Epithelial cell of esophagus (primary cell): ENCODE measurements around the gene PPT1.

Experiments used
- DNase-seq: peaks from one replicate; pipeline ENCODE4 v3.0.0; 2010; ENCODE audit warnings: low read depth
- H3K4me3 ChIP-seq: 2 replicates; pipeline ENCODE4 v1.5.1; 2011; ENCODE audit warnings: mild to moderate bottlenecking, low read length, control low read depth
- TF ChIP-seq, protein P1 (sequence below): IDR thresholded peaks from 2 replicates; pipeline ENCODE4 v1.5.1; 2011; ENCODE audit warnings: low read depth, mild to moderate bottlenecking, low read length, control low read depth, inconsistent platforms; ENCODE audit not compliant: insufficient read depth; ENCODE audit errors: missing control alignments

Gene PPT1

DNA sequence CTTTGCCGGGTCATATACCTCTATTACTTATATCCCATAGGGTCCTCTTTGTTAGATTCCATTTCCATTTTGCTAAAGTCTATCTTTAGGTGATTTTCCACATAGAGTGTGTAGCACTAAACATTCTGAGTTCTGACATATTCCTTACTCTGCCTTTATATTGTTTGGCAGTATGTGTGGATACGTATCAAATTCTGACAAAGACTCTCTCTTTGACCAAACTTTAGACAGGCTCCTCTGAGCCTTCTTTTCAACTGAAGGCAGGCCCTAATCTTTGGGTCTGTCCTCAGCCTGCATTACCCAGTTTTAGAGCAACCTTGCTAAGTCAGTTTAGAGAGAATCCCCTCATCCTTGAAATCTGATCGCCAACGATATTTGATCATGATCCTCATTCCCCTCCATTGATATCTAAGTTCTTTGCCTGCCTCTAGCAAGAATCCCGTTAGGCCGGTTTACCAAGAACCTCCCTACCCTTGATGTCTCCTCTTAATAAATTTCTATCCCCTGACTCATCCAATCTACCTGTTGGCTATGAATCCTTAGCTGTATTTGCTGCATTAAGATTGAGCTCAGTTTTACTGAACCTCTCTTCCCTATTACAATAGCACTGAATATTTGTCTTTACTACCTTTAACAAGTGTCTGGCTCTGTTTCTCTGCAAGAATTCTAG is 10.4 kb upstream of the PPT1 start:
- no peak overlapping the region for H3K4me3 ChIP-seq

DNA sequence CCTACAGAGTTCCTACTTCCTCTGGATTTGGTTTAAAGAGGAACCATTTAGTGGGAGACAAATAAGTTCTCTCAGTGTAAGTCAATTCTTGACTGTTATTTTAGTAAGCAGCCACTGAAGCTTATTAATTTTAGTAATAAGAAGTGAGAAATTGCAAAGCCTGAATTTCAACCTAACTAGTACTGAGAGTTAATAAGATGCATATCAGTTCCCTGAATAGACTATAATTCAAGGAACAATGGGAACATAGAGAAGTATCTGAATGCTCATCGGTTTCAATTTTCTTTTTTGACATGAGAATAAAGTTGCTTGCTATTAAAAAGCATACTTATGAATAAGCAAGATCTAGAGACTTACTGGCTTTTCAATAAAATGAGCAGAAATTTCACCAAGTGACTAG is 8.0 kb upstream of the PPT1 start:
- H3K4me3 ChIP-seq = no peak overlapping the region
- no peak for DNase-seq
- TF ChIP-seq, protein P1, sequence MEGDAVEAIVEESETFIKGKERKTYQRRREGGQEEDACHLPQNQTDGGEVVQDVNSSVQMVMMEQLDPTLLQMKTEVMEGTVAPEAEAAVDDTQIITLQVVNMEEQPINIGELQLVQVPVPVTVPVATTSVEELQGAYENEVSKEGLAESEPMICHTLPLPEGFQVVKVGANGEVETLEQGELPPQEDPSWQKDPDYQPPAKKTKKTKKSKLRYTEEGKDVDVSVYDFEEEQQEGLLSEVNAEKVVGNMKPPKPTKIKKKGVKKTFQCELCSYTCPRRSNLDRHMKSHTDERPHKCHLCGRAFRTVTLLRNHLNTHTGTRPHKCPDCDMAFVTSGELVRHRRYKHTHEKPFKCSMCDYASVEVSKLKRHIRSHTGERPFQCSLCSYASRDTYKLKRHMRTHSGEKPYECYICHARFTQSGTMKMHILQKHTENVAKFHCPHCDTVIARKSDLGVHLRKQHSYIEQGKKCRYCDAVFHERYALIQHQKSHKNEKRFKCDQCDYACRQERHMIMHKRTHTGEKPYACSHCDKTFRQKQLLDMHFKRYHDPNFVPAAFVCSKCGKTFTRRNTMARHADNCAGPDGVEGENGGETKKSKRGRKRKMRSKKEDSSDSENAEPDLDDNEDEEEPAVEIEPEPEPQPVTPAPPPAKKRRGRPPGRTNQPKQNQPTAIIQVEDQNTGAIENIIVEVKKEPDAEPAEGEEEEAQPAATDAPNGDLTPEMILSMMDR = no peak

More for the DNA sequence above, 10.4 kb upstream of the PPT1 start:
- TF ChIP-seq, protein P1 = no peak
- peak; percentile 94 for DNase-seq

DNA sequence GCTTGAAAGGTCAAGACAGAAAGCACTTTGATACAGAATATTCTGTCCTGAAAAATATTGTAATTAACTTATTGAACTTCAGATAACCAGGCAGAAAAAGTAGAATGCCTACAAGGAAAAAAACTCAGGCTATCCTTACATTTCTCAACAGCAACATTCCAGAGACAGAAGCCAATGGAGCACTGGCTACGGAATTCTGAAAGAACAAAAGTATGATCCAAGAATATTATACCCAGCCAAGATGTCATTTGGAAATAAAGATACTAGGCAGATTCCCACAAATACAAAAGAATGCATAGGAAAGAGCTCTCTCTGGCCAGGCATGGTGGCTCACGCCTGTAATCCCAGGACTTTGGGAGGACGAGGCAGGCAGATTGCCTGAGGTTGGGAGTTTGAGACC is 5.8 kb upstream of the PPT1 start:
- H3K4me3 ChIP-seq = no peak overlapping the region
- TF ChIP-seq, protein P1 = no peak
- DNase-seq = no peak

DNA sequence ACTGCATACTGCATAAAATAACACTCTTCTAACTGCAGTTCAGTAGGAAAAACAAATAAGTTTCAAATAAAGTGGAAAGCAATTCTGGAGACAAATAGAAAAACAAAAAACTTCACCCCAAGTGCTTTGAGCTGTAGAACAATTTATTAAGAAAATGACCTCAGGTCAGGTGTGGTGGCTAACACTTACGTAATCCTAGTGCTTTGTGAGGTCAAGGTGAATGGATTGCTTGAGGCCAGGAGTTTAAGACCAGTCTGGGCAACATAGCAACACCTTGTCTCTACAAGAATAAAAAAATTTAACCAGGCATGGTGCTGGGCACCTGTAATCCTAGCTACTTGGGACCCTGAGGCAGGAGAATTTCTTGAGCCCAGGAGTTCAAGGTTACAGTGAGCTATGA is 5.0 kb upstream of the PPT1 start:
- H3K4me3 ChIP-seq = no peak overlapping the region
- DNase-seq = no peak
- TF ChIP-seq, protein P1 = no peak

DNA sequence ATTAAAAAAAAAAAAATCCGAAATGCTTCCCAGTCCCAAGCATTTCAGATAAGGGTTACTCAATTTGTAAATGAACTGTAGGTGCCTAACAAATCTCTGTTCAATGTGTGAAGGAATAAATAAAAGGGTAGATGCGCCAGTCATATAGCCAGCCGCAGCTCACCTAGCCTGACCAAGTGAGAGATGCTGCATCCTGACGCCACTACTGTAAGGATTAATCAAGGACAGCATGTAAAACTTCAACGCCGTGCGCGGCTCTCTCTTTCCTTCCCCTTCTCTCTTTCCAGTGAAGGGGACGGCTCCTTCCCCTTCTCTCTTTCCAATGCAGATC is 441 bp downstream of the PPT1 start:
- H3K4me3 ChIP-seq = peak overlapping the region; percentile 91
- no peak for DNase-seq
- TF ChIP-seq, protein P1 = no peak

DNA sequence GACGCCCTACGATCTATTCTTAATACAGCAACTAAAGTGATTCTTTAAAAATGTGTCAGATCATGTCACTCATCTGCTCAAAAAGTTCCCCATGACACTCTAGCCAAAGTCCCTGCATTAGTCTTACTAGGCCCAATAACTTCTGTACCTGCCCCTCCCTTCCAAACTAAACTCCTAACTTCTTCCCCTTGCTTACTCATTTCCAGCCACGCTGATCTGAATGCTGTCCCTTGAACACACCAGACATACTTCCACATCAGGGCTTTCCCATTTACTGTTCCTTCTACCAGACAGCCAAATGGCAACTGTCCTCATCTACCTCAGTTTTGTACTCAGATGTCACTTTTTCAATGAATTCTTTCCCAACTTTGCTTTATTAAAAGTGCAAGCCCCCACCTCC is 1.2 kb downstream of the PPT1 start:
- TF ChIP-seq, protein P1 = no peak
- no peak for DNase-seq
- H3K4me3 ChIP-seq = no peak overlapping the region

DNA sequence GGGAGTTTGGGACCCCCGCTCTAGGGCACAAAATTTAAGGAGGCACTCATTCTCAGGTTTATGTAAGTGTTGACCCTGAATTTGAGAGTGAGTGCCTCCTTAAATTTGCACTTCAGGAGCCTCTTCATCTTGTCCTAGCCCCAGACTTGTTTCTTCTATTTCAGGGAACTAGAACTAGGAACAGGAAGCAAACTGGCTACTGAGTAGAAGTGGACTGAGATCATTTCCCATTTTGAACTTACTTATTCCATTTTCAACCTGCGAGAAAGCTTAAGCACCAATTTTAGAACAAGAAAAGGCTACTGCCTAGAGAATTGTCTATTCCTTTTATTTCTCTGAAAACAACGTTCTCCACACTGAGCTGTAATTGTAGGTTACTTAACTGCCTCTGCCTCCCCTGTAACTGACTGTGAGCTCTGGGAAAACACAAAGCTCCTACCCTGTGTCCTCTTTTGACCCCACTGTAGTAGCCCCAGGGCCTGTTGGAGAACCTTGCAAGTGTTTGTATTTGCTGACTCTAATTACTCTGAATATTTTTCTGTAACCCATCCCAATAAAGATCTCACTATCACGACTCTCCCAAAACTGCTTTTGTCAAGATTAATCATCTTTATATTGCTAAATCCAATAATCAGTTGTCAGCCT is 2.5 kb downstream of the PPT1 start:
- TF ChIP-seq, protein P1 = no peak
- no peak for DNase-seq
- H3K4me3 ChIP-seq = no peak overlapping the region
